AG10803 (cell line): ENCODE data around the gene MAIP1.

Source experiments
- DNase-seq: peaks from one replicate; pipeline ENCODE4 v3.0.0; 2010; ENCODE audit warnings: low read depth
- H3K4me3 ChIP-seq: 2 replicates; pipeline ENCODE4 v1.5.1; 2011; ENCODE audit warnings: mild to moderate bottlenecking, low read length, control low read depth
- CTCF ChIP-seq: conservative IDR thresholded peaks from 2 replicates; pipeline ENCODE4 v1.5.1; 2011; ENCODE audit warnings: mild to moderate bottlenecking, low read length, control low read depth, inconsistent platforms

MAIP1 gene

GRCh38 chr2:199966405-199966804 is 11.0 kb downstream of the MAIP1 start:
- no peak for TF ChIP-seq CTCF
- no peak for DNase-seq
- H3K4me3 ChIP-seq, result no peak overlapping the region

DNA sequence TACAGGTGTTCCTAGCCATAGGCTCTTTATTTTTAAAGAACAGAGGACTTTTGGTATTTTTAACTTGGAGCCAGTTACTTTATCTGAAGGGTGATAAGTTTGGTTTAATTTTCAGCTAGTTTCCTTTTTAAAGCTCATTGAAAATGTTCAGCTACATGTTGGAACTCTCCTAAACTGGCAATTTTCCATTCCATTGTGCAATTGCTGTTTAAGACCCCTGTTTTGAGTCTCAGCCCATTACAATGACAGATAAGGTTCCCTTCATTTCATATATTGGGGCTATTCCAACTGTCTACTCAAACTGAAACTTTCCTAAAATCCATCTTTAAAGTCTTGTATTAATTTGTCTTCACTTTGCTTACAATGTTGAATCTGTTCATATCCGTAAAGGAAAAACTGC is 11.6 kb downstream of the MAIP1 start:
- no peak for DNase-seq
- H3K4me3 ChIP-seq, result no peak overlapping the region
- no peak for TF ChIP-seq CTCF

GRCh38 chr2:199968126-199968525 is 12.7 kb downstream of the MAIP1 start:
- no peak for DNase-seq
- no peak for TF ChIP-seq CTCF
- no peak overlapping the region for H3K4me3 ChIP-seq

DNA sequence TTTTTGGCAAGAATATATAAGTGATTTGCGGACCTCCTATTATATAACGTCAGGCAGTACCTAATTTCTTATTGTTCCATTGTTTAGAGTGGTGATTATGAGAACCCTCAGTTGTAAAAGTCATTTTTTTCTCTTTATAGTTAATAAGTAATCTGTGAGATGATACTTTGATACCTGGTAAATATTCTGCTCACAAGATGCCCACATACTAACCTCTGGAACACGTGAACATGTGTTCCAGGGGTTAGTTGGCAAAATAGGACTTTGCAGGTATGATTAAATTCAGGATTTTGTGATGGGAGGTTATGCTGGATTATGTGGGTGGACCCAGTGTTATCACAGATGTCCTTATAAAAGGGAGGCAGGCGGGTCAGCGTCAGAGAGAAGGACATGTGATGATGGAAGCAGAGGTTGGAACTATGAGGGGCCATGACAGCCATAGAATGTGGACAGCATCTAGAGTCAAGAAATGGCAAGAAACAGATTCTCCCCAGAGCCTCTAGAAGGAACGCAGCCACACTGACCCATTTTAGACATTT is 16.8 kb downstream of the MAIP1 start:
- no peak overlapping the region for H3K4me3 ChIP-seq
- no peak for DNase-seq
- TF ChIP-seq CTCF, result no peak

- peak; percentile 82 for TF ChIP-seq CTCF
- peak; percentile 74 for DNase-seq
- no peak overlapping the region for H3K4me3 ChIP-seq
These were observed 18.3 kb downstream of the MAIP1 start for GRCh38 chr2:199973703-199974102.

- TF ChIP-seq CTCF, result no peak
- H3K4me3 ChIP-seq, result no peak overlapping the region
- peak; percentile 79 for DNase-seq
These were observed 20.0 kb downstream of the MAIP1 start for GRCh38 chr2:199975273-199975895.

GRCh38 chr2:199977984-199978415 is 22.6 kb downstream of the MAIP1 start:
- no peak overlapping the region for H3K4me3 ChIP-seq
- TF ChIP-seq CTCF, result no peak
- DNase-seq, result peak; percentile 69
